HG03139 (cell line): ENCODE measurements around the gene PARPBP.
"Not testable (repeated sequence)": the region's sequence is repeated elsewhere in the genome, so short reads cannot be mapped to it uniquely, and the experiment has no call there.

Experiments used
- ATAC-seq: cut with Tn5 transposase; IDR thresholded peaks from one replicate; pipeline ENCODE4 v1.9.1; 2021; ENCODE audit not compliant: unreplicated experiment

Gene PARPBP

GRCh38 chr12:102119674-102120563, at the start of gene PARPBP, which contains the start of gene NUP37:
Gene PARPBP (plus strand): TSS chr12:102120183. CDS start chr12:102123889, 3,706 bp downstream.
Gene NUP37 (minus strand): TSS chr12:102120114. CDS start chr12:102118518, 1,596 bp downstream.
- peak; percentile 99 for ATAC-seq

- ATAC-seq, result not testable (repeated sequence)
Measured at GRCh38 chr12:102072092-102072491, 47.9 kb upstream of the PARPBP start.

- no peak for ATAC-seq
Measured at GRCh38 chr12:102080842-102081241, 39.1 kb upstream of the PARPBP start.

- ATAC-seq, result not testable (repeated sequence)
Measured at GRCh38 chr12:102089228-102089835, 30.7 kb upstream of the PARPBP start.

- no peak for ATAC-seq
Measured at GRCh38 chr12:102093319-102093718, 26.7 kb upstream of the PARPBP start.

GRCh38 chr12:102095677-102096263, 24.2 kb upstream of the PARPBP start:
- ATAC-seq, result no peak

GRCh38 chr12:102096855-102097254, 23.1 kb upstream of the PARPBP start:
- ATAC-seq, result no peak

GRCh38 chr12:102106905-102107304, 13.1 kb upstream of the PARPBP start:
- no peak for ATAC-seq

- ATAC-seq, result no peak
Measured at GRCh38 chr12:102107970-102108369, 12.0 kb upstream of the PARPBP start.

- no peak for ATAC-seq
Measured at GRCh38 chr12:102110782-102111181, 9.2 kb upstream of the PARPBP start.

- no peak for ATAC-seq
Measured at GRCh38 chr12:102114212-102114611, 5.8 kb upstream of the PARPBP start.

- ATAC-seq, result no peak
Measured at GRCh38 chr12:102116392-102116791, 3.6 kb upstream of the PARPBP start.

GRCh38 chr12:102118874-102119273, 1.1 kb upstream of the PARPBP start:
- ATAC-seq, result no peak

GRCh38 chr12:102120564-102120873, 536 bp downstream of the PARPBP start:
- no peak for ATAC-seq

GRCh38 chr12:102120886-102121285, 903 bp downstream of the PARPBP start:
- no peak for ATAC-seq

GRCh38 chr12:102121328-102121727, 1.3 kb downstream of the PARPBP start:
- ATAC-seq, result not testable (repeated sequence)

- ATAC-seq, result not testable (repeated sequence)
Measured at GRCh38 chr12:102130720-102131119, 10.7 kb downstream of the PARPBP start.

- ATAC-seq, result not testable (repeated sequence)
Measured at GRCh38 chr12:102131442-102131841, 11.5 kb downstream of the PARPBP start.

GRCh38 chr12:102137619-102138018, 17.6 kb downstream of the PARPBP start:
- ATAC-seq, result not testable (repeated sequence)

- not testable (repeated sequence) for ATAC-seq
Measured at GRCh38 chr12:102142866-102143373, 22.9 kb downstream of the PARPBP start.

GRCh38 chr12:102144221-102144620, 24.2 kb downstream of the PARPBP start:
- no peak for ATAC-seq
